SK-N-MC (cell line): ENCODE results near the gene GPNMB.

Experiments
- DNase-seq: peaks from one replicate; pipeline ENCODE4 v3.0.0-alpha.2; 2011; ENCODE audit warnings: low read depth, low spot score
- H3K27ac ChIP-seq: fragments of 200-600 bp; sonication (generic); 2 replicates; pipeline ENCODE4 v1.5.1; 2016; ENCODE audit warnings: mixed run types
- H3K36me3 ChIP-seq: fragments of 200-600 bp; sonication (generic); 2 replicates; pipeline ENCODE4 v1.6.1; 2017; ENCODE audit warnings: antibody characterized with exemption, low read length, mixed read lengths; ENCODE audit not compliant: insufficient read depth
- H3K4me3 ChIP-seq: fragments of 200-600 bp; sonication (generic); 2 replicates; pipeline ENCODE4 v1.5.1; 2016
- H3K9ac ChIP-seq: fragments of 200-600 bp; sonication (generic); 2 replicates; pipeline ENCODE4 v1.8.0; 2017; ENCODE audit warnings: mixed run types, mixed read lengths; ENCODE audit not compliant: insufficient read length
- H3K9me3 ChIP-seq: fragments of 200-600 bp; sonication (generic); 2 replicates; pipeline ENCODE4 v1.6.1; 2017; ENCODE audit warnings: low read depth, mild to moderate bottlenecking, antibody characterized with exemption, low read length, moderate library complexity, mixed read lengths
- EZH2 ChIP-seq: fragments of 200-600 bp; sonication (generic); IDR thresholded peaks from one replicate; pipeline ENCODE4 v1.6.1; 2017; ENCODE audit warnings: antibody characterized with exemption
- FOXP2 ChIP-seq: optimal IDR thresholded peaks from 2 replicates; pipeline ENCODE3; 2011; ENCODE audit warnings: mild to moderate bottlenecking, moderate library complexity; ENCODE audit not compliant: insufficient read depth; ENCODE audit errors: extremely low read length, control extremely low read depth
- POLR2AphosphoS5 ChIP-seq: IDR thresholded peaks from 2 replicates; pipeline ENCODE4 v1.6.1; 2012; ENCODE audit warnings: mild to moderate bottlenecking, low read depth, low read length, borderline replicate concordance

GPNMB gene

DNA sequence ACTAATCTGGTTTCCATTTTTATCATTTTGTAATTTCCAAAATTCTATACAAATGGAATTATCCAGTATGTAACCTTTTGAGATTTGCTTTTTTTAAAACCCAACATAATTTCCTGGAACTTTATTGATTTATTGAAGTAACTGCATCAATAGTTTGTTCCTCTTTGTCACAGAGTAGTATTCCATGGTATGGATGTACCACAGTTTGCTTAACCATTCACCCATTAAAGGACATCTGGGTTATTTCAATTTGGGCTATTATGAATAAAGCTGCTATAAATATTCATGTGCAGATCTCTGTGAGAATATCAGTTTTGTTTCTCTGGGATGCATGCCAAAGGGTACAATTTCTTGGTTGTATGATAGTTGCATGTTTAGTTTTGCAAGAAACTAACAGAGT lies 2.9 kb downstream of the GPNMB start:
- H3K9ac ChIP-seq = no peak overlapping the region
- H3K36me3 ChIP-seq = no peaks in the 10 kb centered on the region
- no peak overlapping the region for H3K27ac ChIP-seq
- DNase-seq = no peak
- H3K9me3 ChIP-seq = no peaks in the 10 kb centered on the region
- TF ChIP-seq EZH2 = no peak
- TF ChIP-seq FOXP2 = no peak
- TF ChIP-seq POLR2AphosphoS5 = no peak
- no peak overlapping the region for H3K4me3 ChIP-seq

DNA sequence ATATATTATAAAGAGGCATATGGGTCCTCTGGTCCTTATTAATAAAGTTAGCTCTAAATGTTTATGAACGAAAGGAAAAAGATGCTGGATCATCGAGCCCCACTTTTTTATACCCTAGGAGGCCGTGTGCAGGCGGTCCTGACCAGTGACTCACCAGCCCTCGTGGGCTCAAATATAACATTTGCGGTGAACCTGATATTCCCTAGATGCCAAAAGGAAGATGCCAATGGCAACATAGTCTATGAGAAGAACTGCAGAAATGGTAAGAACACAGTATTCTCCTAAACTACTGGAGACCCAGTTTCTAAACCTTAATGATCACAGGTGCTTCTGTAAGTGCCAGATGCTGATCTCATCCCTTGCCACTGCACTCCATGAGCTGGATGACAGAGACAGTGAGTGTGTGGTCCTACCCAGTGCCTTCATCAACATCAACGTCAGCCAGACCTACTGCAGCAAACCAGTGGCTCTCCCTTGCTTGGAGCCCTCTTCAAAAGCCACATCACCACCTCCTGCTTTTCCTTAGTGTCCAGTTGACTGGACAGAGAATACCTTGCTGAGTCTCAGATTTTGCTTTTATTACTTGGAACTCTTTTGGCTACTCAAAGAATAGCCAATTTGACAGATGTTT lies 7.6 kb downstream of the GPNMB start:
- Histone ChIP-seq H3K9me3 (no peaks in the 10 kb centered on the region), H3K9ac (no peak overlapping the region), H3K27ac (no peak overlapping the region), H3K4me3 (no peak overlapping the region), H3K36me3 (no peaks in the 10 kb centered on the region)
- no peak for DNase-seq
- TF ChIP-seq FOXP2 = no peak
- no peak for TF ChIP-seq EZH2
- TF ChIP-seq POLR2AphosphoS5 = no peak

DNA sequence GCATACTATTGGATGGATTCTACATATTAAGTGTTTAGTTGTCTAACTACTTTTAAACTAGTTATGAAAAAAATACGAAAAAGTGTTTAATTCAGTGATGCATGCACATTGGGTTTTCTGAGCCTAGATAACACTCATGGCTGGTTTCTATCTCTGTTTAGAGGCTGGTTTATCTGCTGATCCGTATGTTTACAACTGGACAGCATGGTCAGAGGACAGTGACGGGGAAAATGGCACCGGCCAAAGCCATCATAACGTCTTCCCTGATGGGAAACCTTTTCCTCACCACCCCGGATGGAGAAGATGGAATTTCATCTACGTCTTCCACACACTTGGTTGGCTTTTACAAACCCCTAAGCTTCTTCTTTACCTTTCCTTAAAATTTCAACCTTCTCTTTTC lies 10.2 kb downstream of the GPNMB start:
- Histone ChIP-seq H3K27ac (no peak overlapping the region), H3K9ac (no peak overlapping the region), H3K9me3 (no peaks in the 10 kb centered on the region), H3K4me3 (no peak overlapping the region), H3K36me3 (no peaks in the 10 kb centered on the region)
- no peak for TF ChIP-seq EZH2
- TF ChIP-seq FOXP2 = no peak
- no peak for TF ChIP-seq POLR2AphosphoS5
- DNase-seq = no peak

DNA sequence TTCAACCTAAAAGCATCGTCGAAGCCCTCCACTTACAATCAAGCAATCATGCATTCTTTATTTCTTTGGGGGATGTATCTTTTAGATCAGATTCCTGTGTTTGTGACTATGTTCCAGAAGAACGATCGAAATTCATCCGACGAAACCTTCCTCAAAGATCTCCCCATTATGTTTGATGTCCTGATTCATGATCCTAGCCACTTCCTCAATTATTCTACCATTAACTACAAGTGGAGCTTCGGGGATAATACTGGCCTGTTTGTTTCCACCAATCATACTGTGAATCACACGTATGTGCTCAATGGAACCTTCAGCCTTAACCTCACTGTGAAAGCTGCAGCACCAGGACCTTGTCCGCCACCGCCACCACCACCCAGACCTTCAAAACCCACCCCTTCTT lies 13.8 kb downstream of the GPNMB start:
- Histone ChIP-seq H3K4me3 (no peak overlapping the region), H3K36me3 (no peaks in the 10 kb centered on the region), H3K9ac (no peak overlapping the region), H3K27ac (no peak overlapping the region), H3K9me3 (no peaks in the 10 kb centered on the region)
- DNase-seq = no peak
- no peak for TF ChIP-seq POLR2AphosphoS5
- no peak for TF ChIP-seq FOXP2
- TF ChIP-seq EZH2 = no peak

DNA sequence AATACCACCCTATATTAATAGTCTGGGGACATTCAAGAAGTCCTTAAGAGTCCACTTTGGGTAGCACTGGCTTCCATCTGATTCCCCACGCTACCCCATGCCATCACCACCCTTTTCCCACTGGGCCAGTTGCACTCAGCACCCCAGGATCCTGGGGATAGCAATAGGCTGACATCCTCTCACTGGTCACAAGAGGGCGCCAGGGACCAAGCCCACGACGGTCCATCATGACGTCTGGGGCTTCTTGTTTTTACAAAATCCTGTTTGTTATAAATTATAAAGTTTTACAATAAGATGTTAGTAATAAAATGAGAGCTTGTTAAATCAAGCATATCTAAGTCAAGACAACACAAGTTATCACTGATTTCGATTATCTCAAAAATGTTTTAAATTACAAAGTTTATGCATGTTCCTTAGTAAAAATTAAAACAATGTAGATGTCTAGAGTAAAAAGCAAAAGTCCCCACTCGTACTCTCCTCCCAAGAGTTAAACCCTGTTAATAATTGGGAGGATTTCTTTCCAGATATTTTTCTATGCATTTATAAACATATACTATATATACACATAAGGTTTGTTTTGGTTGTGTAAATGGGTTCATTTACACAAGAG lies 15.4 kb downstream of the GPNMB start:
- TF ChIP-seq EZH2 (no peak), FOXP2 (no peak), POLR2AphosphoS5 (no peak)
- DNase-seq = peak; percentile 20
- Histone ChIP-seq H3K27ac (no peak overlapping the region), H3K4me3 (no peak overlapping the region), H3K36me3 (no peaks in the 10 kb centered on the region), H3K9ac (no peak overlapping the region), H3K9me3 (no peaks in the 10 kb centered on the region)

DNA sequence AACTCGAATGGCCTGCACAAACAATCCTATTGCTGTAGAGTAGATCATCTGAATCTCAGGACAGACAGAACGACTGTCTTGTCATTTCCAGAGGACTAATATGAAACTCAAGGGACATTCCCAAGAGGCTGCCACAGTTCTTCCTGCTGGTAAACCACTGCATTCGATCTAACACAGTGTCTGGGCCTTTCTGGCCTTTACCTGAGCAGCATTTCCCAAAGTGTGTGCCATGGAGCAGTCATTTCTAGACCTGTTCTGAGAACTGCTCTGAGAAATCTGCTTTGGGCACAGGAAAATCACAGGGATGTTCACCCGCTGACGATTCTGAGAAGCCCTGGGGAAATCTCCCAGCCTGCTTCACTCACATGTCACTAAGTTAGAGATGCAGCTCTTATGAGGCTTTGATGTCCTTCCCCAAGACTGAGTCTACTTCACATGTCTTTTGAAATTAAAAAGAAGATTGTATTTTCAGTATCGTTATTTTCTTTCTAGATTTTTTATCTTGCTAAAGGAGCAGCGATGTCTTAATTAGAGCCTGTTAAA lies 18.4 kb downstream of the GPNMB start:
- TF ChIP-seq EZH2 (no peak), FOXP2 (no peak)
- H3K27ac ChIP-seq = no peak overlapping the region
- no peak overlapping the region for H3K9ac ChIP-seq
- no peaks in the 10 kb centered on the region for H3K36me3 ChIP-seq
- DNase-seq = no peak
- no peak overlapping the region for H3K4me3 ChIP-seq
- H3K9me3 ChIP-seq = no peaks in the 10 kb centered on the region

DNA sequence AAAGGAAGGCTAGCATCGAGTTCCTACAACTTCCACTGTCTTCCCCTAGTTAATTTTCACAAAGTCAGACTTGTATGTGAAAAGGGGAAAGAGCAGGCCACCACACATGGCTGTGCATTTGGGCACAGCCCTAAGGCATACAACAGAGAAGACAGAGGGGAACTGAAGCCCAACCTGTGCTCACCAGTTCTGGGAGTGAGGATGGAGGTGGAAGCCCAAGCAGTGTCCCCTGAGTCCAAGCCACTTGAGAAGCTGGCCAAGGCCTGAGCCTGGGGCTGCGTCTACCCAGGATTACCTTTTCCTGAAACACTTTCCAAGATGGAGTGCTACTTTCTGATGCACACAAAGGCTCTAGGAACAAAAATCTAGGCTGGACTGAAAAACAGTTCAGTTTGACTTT lies 20.3 kb downstream of the GPNMB start:
- Histone ChIP-seq H3K4me3 (no peak overlapping the region), H3K9ac (no peak overlapping the region), H3K9me3 (no peaks in the 10 kb centered on the region), H3K27ac (no peak overlapping the region), H3K36me3 (no peaks in the 10 kb centered on the region)
- TF ChIP-seq FOXP2 (no peak), POLR2AphosphoS5 (no peak), EZH2 (no peak)
- no peak for DNase-seq

DNA sequence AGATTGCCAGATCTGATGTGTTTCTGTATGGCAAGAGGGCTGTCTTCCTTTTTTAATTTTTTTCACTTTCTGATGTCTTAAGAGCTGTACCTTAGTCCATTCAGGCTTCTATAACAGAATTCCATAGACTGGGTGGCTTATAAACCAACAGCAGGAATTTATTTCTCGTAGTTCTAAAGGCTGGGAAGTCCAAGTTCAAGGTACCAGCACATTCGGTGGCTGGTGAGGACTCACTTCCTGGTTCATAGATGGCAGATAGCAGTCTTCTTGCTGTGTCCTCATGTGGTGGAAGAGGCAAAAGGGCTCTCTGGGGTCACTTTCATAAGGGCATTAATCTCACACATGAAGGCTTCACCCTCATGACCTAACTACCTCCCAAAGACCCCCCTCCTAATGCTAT lies 20.8 kb downstream of the GPNMB start:
- no peak for TF ChIP-seq POLR2AphosphoS5
- TF ChIP-seq EZH2 = no peak
- no peak for TF ChIP-seq FOXP2
- H3K9me3 ChIP-seq = no peaks in the 10 kb centered on the region
- no peak overlapping the region for H3K27ac ChIP-seq
- no peak overlapping the region for H3K9ac ChIP-seq
- H3K4me3 ChIP-seq = no peak overlapping the region
- no peak for DNase-seq
- H3K36me3 ChIP-seq = no peaks in the 10 kb centered on the region

DNA sequence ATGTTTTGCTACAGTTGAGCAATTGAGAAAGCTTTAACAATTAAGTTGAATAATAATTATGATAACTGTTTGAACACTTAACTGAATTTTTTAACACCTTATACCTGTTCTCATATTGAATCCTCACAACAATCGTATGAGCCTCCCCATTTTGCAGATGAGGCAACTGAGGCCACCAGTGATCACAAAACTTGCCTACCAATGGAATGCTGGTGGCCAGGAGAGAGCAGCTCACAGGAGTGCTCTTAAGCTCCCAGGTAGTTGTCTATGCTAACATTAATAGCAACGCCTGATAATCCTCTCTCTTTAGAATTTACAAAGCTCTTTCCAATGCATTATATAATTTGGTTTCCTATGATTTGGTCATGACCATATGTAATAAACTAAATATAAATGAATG lies 21.6 kb downstream of the GPNMB start:
- Histone ChIP-seq H3K4me3 (no peak overlapping the region), H3K27ac (no peak overlapping the region), H3K36me3 (no peaks in the 10 kb centered on the region), H3K9me3 (no peaks in the 10 kb centered on the region), H3K9ac (no peak overlapping the region)
- DNase-seq = no peak
- TF ChIP-seq POLR2AphosphoS5 (no peak), EZH2 (no peak), FOXP2 (no peak)
